GM18526 (cell line): Measurements from ENCODE around the gene CDCA7.

Experiments
- POLR2A ChIP-seq: IDR thresholded peaks from 3 replicates; pipeline ENCODE4 v1.6.1; 2011; ENCODE audit not compliant: insufficient read length; ENCODE audit errors: extremely low read depth

Gene CDCA7

GRCh38 chr2:173354582-173355131, at the start of gene CDCA7:
Gene CDCA7 (plus strand): TSS chr2:173354872. CDS start chr2:173354964, 92 bp downstream.
- TF ChIP-seq POLR2A = peak; percentile 75

GRCh38 chr2:173305303-173305702, 49.4 kb upstream of the CDCA7 start:
- no peak for TF ChIP-seq POLR2A

GRCh38 chr2:173307293-173307692, 47.4 kb upstream of the CDCA7 start:
- no peak for TF ChIP-seq POLR2A

- no peak for TF ChIP-seq POLR2A
Observed at GRCh38 chr2:173311844-173312606, 42.6 kb upstream of the CDCA7 start.

GRCh38 chr2:173323371-173323770, 31.3 kb upstream of the CDCA7 start:
- no peak for TF ChIP-seq POLR2A

- TF ChIP-seq POLR2A = no peak
Observed at GRCh38 chr2:173326806-173327205, 27.9 kb upstream of the CDCA7 start.

GRCh38 chr2:173327421-173327820, 27.3 kb upstream of the CDCA7 start:
- no peak for TF ChIP-seq POLR2A

GRCh38 chr2:173339807-173340206, 14.9 kb upstream of the CDCA7 start:
- no peak for TF ChIP-seq POLR2A

- no peak for TF ChIP-seq POLR2A
Observed at GRCh38 chr2:173343921-173344320, 10.8 kb upstream of the CDCA7 start.

- TF ChIP-seq POLR2A = no peak
Observed at GRCh38 chr2:173346035-173346434, 8.6 kb upstream of the CDCA7 start.

GRCh38 chr2:173347305-173348168, 7.1 kb upstream of the CDCA7 start:
- TF ChIP-seq POLR2A = no peak

GRCh38 chr2:173349287-173349686, 5.4 kb upstream of the CDCA7 start:
- TF ChIP-seq POLR2A = no peak

GRCh38 chr2:173350383-173350782, 4.3 kb upstream of the CDCA7 start:
- no peak for TF ChIP-seq POLR2A

- TF ChIP-seq POLR2A = no peak
Observed at GRCh38 chr2:173351879-173352278, 2.8 kb upstream of the CDCA7 start.

- TF ChIP-seq POLR2A = no peak
Observed at GRCh38 chr2:173353556-173353955, 1.1 kb upstream of the CDCA7 start.

- TF ChIP-seq POLR2A = no peak
Observed at GRCh38 chr2:173354073-173354581, 545 bp upstream of the CDCA7 start.

- peak; percentile 45 for TF ChIP-seq POLR2A
Observed at GRCh38 chr2:173355132-173355865, 627 bp downstream of the CDCA7 start.
